CD14-positive monocyte (primary cell): ENCODE data around the gene TRIM29. TPM values are rescaled to one million over a fixed set of nuclear protein-coding genes. Genes with fewer than 3 reads are reported as not detected.

Experiments
- DNase-seq, 3 donors: peaks; one replicate each; pipeline ENCODE4 v3.0.0-alpha.2; 2011 to 2022
- H2AFZ ChIP-seq: 2 replicates; pipeline ENCODE4 v1.6.0; 2012; ENCODE audit warnings: mild to moderate bottlenecking, low read depth, low read length, inconsistent platforms; ENCODE audit not compliant: insufficient read depth, poor library complexity, severe bottlenecking
- H3K27ac ChIP-seq, 2 donors: 1 replicate in 1 of 2; 2 replicates in 1 of 2; pipeline ENCODE4 v1.5.1; 2012 to 2013; ENCODE audit warnings: low read length in 2 of 2, control low read depth in 1 of 2, inconsistent platforms in 1 of 2, low read depth in 1 of 2, mild to moderate bottlenecking in 1 of 2
- H3K27me3 ChIP-seq, 2 donors: one replicate each; pipeline versions ENCODE4 v1.6.0 to v1.6.1; 2011 to 2013; ENCODE audit warnings: low read length in 2 of 2; ENCODE audit not compliant: control insufficient read depth in 2 of 2, insufficient read depth in 2 of 2
- H3K36me3 ChIP-seq, 2 donors: replicated peaks in 1 of 2; 1 replicate in 1 of 2; 2 replicates in 1 of 2; pipeline versions ENCODE4 v1.5.1 to v1.6.1; 2012 to 2013; ENCODE audit warnings: low read length in 2 of 2, control low read depth in 1 of 2, inconsistent platforms in 1 of 2, mild to moderate bottlenecking in 1 of 2; ENCODE audit not compliant: insufficient read depth in 2 of 2, control insufficient read depth in 1 of 2
- H3K4me1 ChIP-seq, 2 donors: 1 replicate in 1 of 2; 2 replicates in 1 of 2; pipeline versions ENCODE4 v1.5.1 to v1.6.1; 2012 to 2013; ENCODE audit warnings: low read length in 2 of 2, control low read depth in 1 of 2, inconsistent platforms in 1 of 2, mild to moderate bottlenecking in 1 of 2, moderate library complexity in 1 of 2; ENCODE audit not compliant: insufficient read depth in 2 of 2, control insufficient read depth in 1 of 2
- H3K4me2 ChIP-seq: replicated peaks from 2 replicates; pipeline ENCODE3; 2012; ENCODE audit warnings: low read length, moderate library complexity, mild to moderate bottlenecking; ENCODE audit not compliant: poor library complexity, severe bottlenecking; ENCODE audit errors: extremely low read depth
- H3K4me3 ChIP-seq, 3 experiments: fragments of 200-600 bp in 1 of 3; sonication (generic) in 1 of 3; replicated peaks in 1 of 3; 1 replicate in 2 of 3; 2 replicates in 1 of 3; pipeline ENCODE4 v1.5.1; 2011 to 2013; ENCODE audit warnings: low read length in 3 of 3, mild to moderate bottlenecking in 3 of 3, control low read depth in 2 of 3, low read depth in 2 of 3, inconsistent platforms in 1 of 3, moderate library complexity in 1 of 3
- H3K79me2 ChIP-seq: 2 replicates; pipeline ENCODE4 v1.6.0; 2012; ENCODE audit warnings: mild to moderate bottlenecking, control low read depth, inconsistent platforms, low read length, moderate library complexity; ENCODE audit not compliant: insufficient read depth
- H3K9ac ChIP-seq: 2 replicates; pipeline ENCODE4 v1.6.0; 2017; ENCODE audit warnings: low read length, mild to moderate bottlenecking; ENCODE audit not compliant: insufficient read depth, poor library complexity, severe bottlenecking
- H3K9me3 ChIP-seq, 2 donors: replicated peaks in 1 of 2; 1 replicate in 1 of 2; 2 replicates in 1 of 2; pipeline versions ENCODE4 v1.5.1 to v1.6.1; 2012 to 2013; ENCODE audit warnings: low read length in 2 of 2, control low read depth in 1 of 2; ENCODE audit not compliant: control insufficient read depth in 1 of 2, insufficient read depth in 1 of 2
- H4K20me1 ChIP-seq: 2 replicates; pipeline ENCODE4 v1.6.0; 2012; ENCODE audit warnings: mild to moderate bottlenecking, low read length, control low read depth, moderate library complexity; ENCODE audit not compliant: insufficient read depth
- H3K27ac Mint-ChIP-seq, 7 donors: one replicate each; pipeline ENCODE4 v1.8.0; 2020; ENCODE audit warnings: mild to moderate bottlenecking in 7 of 7, mixed read lengths in 7 of 7, moderate library complexity in 6 of 7, inconsistent platforms in 2 of 7
- H3K27me3 Mint-ChIP-seq, 3 donors: one replicate each; pipeline ENCODE4 v1.8.0; 2021 to 2022; ENCODE audit warnings: low read depth in 3 of 3, mild to moderate bottlenecking in 3 of 3, mixed read lengths in 3 of 3, moderate library complexity in 3 of 3, inconsistent platforms in 1 of 3
- H3K36me3 Mint-ChIP-seq, 2 donors: one replicate each; pipeline ENCODE4 v1.8.0; 2020; ENCODE audit warnings: mixed read lengths in 2 of 2, inconsistent platforms in 1 of 2, mild to moderate bottlenecking in 1 of 2
- H3K4me1 Mint-ChIP-seq: one replicate; pipeline ENCODE4 v1.8.0; 2020; ENCODE audit warnings: mild to moderate bottlenecking, mixed read lengths
- H3K4me3 Mint-ChIP-seq, 2 donors: one replicate each; pipeline ENCODE4 v1.8.0; 2020; ENCODE audit warnings: mild to moderate bottlenecking in 2 of 2, mixed read lengths in 2 of 2, moderate library complexity in 1 of 2
- H3K9me3 Mint-ChIP-seq, 7 donors: one replicate each; pipeline ENCODE4 v1.8.0; 2020 to 2022; ENCODE audit warnings: mixed read lengths in 7 of 7, mild to moderate bottlenecking in 6 of 7, moderate library complexity in 6 of 7, inconsistent platforms in 2 of 7
- CTCF ChIP-seq: fragments of 200-600 bp; IDR thresholded peaks from one replicate; pipeline ENCODE4 v1.8.0; 2022; ENCODE audit warnings: antibody characterized with exemption, mild to moderate bottlenecking
- WGBS: methylation state at CpG from one replicate; pipeline ENCODE4 v1.1.5; 2013; ENCODE audit warnings: missing lambda C conversion rate; ENCODE audit not compliant: insufficient coverage; 5-methylcytosine and 5-hydroxymethylcytosine counted together
- intact Hi-C, 2 donors: fragments of 100-400 bp; cut with micrococcal nuclease; formaldehyde crosslinking; loops; one replicate each; pipeline versions ENCODE4 v1.15.0 to v1.15.1; 2023
- polyA plus RNA-seq, 3 donors: library from polyadenylated mRNA; depleted of rRNA in 1 of 3; unstranded in 2 of 3; stranded (reverse) in 1 of 3; fragments of 300-500 nt in 2 of 3; fragments of >200 nt in 1 of 3; fragmentation: Illumina TruSeq in 2 of 3; gene quantifications; 1 replicate in 2 of 3; 2 replicates in 1 of 3; pipeline ENCODE4 v1.2.3, GENCODE V29; 2012 to 2021

The TRIM29 gene
- polyA plus RNA-seq, 3 donors: not detected

GRCh38 chr11:120098503-120099020 is 39.4 kb downstream of the TRIM29 start:
- Mint-ChIP-seq H3K4me3 (no peak overlapping the region), H3K36me3 (no peaks in the 10 kb centered on the region), H3K27ac (no peak overlapping the region), H3K4me1 (no peaks in the 10 kb centered on the region), H3K9me3 (peaks cover 0 to 2% (median 0%) of the 10 kb centered on the region in 7 donors), H3K27me3 (peaks cover 13 to 19% (median 14%) of the 10 kb centered on the region in 3 donors)
- no peak for DNase-seq
- 87% methylated on average over 7 of the region's 14 CpGs for WGBS
- TF ChIP-seq CTCF: no peak
- H3K9ac ChIP-seq: no peak overlapping the region
- H2AFZ ChIP-seq: no peak overlapping the region
- no peak overlapping the region for H3K27ac ChIP-seq
- H3K4me1 ChIP-seq: no peaks in the 10 kb centered on the region
- H4K20me1 ChIP-seq: no peaks in the 10 kb centered on the region
- no peaks in the 10 kb centered on the region for H3K9me3 ChIP-seq
- no peak overlapping the region for H3K4me3 ChIP-seq
- no peaks in the 10 kb centered on the region for H3K36me3 ChIP-seq
- no peaks in the 10 kb centered on the region for H3K27me3 ChIP-seq
- no peak overlapping the region for H3K4me2 ChIP-seq
- H3K79me2 ChIP-seq: no peaks in the 10 kb centered on the region
- intact Hi-C loops: no loop called here

GRCh38 chr11:120097721-120098385 is 40.1 kb downstream of the TRIM29 start:
- no peak overlapping the region for H2AFZ ChIP-seq
- no peaks in the 10 kb centered on the region for H3K79me2 ChIP-seq
- Mint-ChIP-seq H3K4me3 (no peak overlapping the region), H3K4me1 (no peaks in the 10 kb centered on the region), H3K9me3 (peaks cover 0 to 2% (median 0%) of the 10 kb centered on the region in 7 donors), H3K36me3 (no peaks in the 10 kb centered on the region), H3K27ac (no peak overlapping the region), H3K27me3 (peaks cover 13 to 20% (median 14%) of the 10 kb centered on the region in 3 donors)
- H3K4me2 ChIP-seq: no peak overlapping the region
- no peak overlapping the region for H3K27ac ChIP-seq
- H3K4me1 ChIP-seq: no peaks in the 10 kb centered on the region
- intact Hi-C loops: no loop called here
- H3K9ac ChIP-seq: no peak overlapping the region
- no peaks in the 10 kb centered on the region for H3K36me3 ChIP-seq
- no peak for TF ChIP-seq CTCF
- H3K4me3 ChIP-seq: no peak overlapping the region
- 82% methylated on average over 9 of the region's 10 CpGs for WGBS
- DNase-seq: no peak
- H3K27me3 ChIP-seq: no peaks in the 10 kb centered on the region
- no peaks in the 10 kb centered on the region for H3K9me3 ChIP-seq
- no peaks in the 10 kb centered on the region for H4K20me1 ChIP-seq
